ENCODE data around the gene C11orf54.
"Not testable (repeated sequence)": the region's sequence is repeated elsewhere in the genome, so short reads cannot be mapped to it uniquely, and the experiment has no call there.

C11orf54 gene

DNA sequence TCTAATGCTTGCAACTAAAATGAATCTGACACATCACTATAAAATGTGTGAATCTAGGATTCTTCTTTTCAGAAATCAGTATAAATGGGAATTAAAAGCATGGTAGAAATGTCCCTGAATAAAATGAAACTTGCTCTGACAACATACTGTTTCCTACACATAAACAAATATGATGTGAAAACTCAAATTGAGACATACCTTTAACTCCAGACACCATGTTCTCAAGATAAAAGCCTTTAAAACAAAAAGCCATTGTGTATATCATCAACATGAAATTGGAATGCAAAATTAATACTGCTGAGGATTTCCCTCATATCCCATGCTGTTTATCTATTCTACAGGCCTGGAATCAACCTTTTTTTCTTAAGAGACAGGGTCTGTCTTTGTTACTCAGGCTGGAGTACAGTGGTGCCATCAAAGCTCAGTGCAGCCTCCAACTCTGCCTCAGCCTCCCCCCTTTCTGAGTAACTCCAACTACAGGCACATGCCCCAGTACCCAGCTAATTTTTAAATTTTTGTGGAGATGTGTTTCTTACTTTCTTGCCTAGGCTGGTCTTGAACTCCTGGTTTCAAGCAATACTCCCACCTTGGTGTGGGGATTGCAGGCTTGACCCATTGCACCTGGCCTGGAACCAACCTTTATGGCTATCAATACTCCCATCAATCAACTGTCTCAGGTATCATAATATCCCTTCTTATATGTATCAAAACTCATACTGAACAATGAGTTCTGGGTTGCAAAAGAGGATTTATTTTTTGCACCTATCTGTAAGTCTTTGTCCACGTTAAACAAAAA is 6.8 kb upstream of the C11orf54 start:
- no peak for DNase-seq (ENCODE audit: low read depth in 3 of 3)

DNA sequence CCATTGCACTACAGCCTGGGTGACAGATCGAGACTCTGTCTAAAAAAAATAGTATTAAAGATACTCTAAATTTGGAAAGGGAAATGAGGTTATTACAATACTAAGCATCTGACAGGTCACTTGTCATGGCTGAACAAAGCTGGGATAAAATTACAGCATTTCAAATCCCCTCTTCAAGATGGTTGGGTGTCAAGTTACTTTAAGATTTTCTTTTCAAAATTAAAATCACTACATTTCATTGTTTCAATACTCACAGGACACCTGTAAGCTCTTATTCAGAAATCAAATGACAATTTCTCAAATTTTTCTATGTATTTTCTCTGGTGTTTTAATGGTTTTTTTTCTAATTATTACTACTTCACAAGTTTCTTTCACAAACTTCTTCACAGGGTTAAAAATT is 5.8 kb upstream of the C11orf54 start:
- no peak for DNase-seq (ENCODE audit: low read depth in 3 of 3)

DNA sequence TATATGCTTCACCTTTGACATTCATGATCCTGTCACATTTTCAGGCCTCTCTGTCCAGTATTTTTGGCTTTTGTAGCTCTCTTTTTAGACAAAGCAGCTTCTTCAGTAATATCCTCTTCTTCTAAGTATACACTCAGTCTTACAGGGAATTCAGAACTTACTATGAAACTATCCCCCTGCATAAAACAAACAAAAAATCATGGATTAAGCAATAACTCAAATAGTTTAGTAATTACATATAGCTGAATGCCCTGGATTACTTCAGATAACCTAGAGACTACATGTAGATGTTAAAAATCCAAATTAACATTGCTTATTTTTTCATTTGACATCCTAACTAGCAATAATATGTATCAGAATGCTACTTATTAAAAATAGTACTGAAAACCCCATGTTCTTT is 5.3 kb upstream of the C11orf54 start:
- DNase-seq (ENCODE audit: low read depth in 3 of 3), result no peak

DNA sequence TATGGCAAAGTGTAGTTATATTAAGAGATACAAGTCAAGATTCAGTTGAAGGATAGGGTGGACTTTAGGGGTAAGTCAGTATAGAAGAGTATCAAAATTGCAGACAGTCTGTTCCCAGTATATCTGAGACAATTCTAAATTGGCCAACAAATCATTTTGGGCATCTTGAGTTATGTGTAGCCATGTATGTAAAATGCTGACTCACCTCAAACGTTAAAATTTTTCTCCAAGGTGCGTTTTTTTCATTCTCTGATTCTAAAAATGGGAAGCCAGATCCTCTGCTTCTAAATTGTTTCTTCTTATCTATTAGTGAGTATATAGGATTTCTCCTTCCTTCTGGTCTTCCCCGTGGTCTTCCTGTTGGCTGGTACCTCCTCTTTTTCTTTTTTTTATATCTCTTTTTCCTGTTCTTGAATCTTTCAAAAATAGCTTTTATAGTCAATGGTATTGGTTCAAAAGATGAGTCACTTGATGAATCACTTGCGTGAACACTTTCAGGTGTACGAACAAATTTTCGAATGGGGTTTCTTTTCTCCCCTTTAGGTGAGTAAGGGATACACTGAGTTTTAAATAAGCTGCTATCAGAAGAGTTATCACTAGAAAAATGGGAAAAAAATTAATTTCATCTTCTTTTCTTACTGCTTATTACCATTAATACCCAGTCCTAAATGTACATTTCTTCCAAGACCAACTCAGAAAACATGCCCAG is 3.4 kb upstream of the C11orf54 start:
- no peak for DNase-seq (ENCODE audit: low read depth in 3 of 3)

DNA sequence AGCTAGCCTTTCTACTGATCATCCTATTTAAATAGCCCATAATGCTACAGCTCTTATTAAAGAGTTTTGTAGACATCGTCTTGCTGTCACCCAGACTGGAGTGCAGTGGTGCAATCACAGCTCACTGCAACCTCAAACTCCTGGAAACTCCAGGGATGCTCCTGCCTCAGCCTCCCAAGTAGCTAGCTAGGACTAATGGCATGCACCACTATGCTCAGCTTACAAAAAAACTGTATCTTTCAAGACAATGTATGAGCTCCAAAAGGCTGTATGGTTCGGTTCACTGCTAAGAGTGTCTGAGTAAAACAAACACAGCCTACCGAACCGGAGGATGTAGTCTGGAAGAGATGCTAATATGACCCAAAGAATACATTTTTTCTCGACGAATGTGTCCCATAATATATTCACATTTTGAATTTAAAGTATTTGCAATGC is 2.8 kb upstream of the C11orf54 start:
- DNase-seq (ENCODE audit: low read depth in 3 of 3), result no peak

DNA sequence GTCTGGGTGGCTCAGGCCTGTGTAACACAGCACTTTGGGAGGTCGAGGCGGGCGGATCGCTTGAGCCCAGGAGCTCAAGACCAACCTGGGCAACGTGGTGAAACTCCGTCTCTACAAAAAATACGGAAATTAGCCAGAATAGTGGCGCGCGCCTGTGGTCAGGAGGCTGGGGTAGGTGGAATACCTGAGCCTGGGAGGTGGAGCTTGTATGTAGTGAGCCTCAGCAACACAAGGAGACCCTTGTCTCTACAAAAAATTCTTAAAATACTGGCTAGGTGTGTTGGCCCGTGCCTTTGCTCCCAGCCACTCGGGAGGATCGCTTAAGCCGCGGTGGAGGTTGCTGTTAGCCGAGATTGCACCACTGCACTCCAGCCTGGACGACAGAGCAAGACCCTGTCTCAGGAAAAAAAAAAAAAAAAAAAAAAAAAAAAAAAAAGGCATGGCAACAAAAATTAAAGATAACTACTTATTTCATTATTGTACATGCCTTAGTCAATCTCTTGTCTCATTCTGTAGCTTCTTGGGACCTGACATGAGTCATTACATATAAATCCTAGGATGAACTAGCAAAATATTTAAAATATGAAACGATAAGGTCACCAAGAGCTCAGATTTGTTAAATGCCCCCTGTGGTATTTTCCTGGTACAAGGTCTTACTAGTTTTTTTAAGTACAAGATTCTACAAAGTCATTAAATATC is 1.3 kb upstream of the C11orf54 start:
- DNase-seq (ENCODE audit: low read depth in 3 of 3), result peak in 2 of 3 donors; percentile 36 to 41

DNA sequence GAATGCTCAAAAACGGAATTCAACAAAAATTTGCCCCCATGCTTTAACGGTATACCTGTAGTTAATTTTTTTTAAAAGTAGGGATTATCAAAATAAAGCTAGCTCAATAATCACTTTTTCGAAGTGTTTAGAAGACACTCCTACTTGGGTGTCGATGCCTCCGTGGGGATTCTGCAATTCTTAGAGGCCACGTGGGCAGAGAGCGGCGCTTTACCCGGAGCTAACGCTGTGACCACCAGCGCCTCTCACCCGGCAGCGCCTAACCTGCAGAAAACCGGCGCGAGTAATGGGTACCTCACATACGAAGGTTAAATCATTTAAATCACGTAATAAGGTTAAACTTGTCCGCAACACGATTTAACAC is 760 bp upstream of the C11orf54 start:
- peak; percentile 39 to 58 (median 50) for DNase-seq (ENCODE audit: low read depth in 3 of 3)

DNA sequence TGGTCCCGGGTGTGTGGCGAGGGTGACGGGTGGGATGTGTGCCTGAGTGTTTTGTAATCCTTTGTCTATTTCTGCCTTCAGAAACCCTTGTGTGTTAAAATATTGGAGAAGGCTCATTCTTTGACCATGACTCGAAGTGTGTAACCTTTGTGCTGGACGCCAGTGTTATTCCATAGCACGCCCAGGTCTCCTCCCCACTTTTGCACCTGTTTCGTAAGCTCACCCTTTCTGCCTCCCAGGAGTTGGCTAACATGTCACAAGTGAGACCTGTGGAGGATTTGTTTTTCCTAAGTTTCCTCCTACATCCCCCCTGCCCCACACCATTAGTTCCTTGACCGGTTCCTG is 382 bp downstream of the C11orf54 start:
- no peak for DNase-seq (ENCODE audit: low read depth in 3 of 3)

DNA sequence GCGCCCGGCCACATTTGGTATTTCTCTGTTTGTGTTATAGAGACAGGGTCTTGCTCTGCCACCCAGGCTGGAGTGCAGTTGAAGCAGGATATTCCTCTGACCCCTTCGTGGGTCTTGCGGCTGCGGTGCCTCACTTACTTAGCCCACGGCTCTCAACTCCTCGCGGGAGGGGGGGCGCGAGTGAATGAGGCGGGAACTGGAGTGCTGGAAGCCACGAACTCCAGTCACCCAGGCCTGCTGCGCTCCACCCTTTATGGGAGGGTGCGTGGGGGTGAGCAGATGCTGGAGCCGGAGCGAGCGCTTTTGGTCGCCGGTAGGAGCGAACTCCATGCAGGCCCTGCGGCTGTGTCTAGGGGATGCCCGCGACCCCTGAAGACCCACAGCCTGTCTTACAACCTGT is 1.8 kb downstream of the C11orf54 start:
- no peak for DNase-seq (ENCODE audit: low read depth in 3 of 3)

DNA sequence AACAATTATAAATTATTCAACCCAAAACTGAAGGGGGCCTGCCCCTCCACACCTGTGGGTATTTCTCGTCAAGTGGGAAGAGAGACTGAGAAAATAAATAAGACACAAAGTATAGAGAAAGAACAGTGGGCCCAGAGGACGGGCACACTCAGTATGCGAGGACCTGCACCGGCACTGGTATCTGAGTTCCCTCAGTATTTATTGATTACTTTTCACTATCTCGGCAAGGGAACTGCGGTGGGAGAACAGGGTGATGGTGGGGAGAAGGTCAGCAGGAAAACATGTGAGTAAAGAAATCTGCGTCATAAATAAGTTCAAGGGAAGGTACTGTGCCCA is 3.2 kb downstream of the C11orf54 start:
- DNase-seq (ENCODE audit: low read depth in 3 of 3), result no peak

DNA sequence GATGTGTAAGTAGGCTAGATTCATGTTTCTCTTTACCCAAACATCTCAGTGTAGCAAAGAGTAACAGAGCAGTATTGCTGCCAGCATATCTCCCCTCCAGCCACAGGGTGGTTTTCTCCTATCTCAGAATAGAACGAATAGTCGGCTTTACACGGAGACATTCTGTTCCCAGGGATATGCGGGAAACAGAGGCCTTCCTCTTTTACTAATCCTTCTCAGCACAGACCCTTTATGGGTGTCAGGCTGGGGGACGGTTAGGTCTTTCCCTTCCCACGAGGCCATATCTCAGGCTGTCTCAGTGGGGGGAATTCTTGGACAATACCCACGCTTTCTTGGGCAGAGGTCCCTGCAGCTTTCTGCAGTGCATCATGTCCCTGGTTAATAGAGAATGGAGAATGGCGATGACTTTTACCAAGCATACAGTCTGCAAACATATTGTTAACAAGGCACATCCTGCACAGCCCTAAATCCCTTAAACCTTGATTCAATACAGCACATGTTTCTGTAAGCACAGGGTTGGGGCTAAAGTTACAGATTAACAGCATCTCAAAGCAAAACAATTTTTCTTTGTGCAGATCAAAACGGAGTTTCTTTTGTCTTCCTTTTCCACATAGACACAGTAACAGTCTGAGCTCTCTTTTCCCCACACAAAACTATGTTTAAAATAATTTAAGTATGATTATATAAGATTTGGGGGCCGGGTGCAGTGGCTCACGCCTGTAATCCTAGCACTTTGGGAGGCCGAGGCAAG is 3.7 kb downstream of the C11orf54 start:
- DNase-seq (ENCODE audit: low read depth in 3 of 3), result not testable (repeated sequence)

DNA sequence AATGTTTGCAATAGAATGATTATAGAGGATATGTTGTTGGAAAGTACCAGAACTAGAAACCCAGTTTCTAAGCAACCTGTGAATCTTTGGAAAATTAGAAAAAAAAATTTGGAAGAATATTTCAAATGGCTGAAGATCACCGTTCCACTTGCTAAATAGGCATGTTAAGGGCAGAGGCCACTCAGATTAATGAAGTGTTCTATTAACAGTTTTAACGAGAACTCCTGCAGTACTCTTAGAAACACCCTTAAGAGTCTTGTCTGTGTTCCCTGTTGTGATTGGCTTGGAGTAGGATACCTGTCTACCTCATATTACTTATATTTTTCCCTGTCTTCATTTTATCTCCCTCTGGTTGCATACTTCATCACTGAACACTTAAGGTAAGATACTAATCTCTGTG is 4.6 kb downstream of the C11orf54 start:
- no peak for DNase-seq (ENCODE audit: low read depth in 3 of 3)

DNA sequence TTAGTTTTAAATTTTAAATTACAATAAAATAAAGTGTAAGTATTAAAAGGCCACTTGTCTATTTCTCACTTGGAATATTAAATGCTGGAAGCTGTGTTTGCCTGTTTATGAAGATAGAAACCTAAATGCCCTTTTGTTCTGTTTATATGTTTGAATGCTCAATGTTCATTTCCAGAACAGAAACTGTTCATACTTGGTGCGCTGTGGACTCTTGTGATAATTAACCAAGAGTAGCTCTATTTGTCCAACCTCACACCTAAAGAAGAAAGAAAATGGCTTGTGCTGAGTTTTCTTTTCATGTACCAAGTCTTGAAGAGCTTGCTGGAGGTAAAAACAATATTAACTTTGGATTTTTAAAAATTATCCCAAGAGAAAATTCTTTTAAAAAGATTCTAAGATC is 5.7 kb downstream of the C11orf54 start:
- DNase-seq (ENCODE audit: low read depth in 3 of 3), result no peak

DNA sequence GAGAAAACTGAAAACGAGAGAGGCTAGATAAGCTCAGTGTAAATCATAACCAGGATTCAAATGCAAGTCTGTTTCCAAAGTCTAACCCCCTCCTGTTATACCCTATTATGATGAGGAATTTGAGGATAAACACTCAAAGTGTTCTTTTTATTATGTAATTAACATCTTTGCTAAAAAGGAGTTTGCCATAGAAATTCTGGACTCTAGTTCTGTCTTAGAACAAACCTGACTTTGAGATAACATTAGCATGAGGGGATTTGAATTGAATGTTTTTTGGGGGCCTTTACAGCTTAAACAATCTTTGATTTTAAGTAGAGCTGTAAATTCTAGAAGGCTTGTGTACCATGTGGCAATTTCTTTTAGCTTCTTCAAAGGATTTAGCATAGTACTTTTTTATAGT is 9.5 kb downstream of the C11orf54 start:
- no peak for DNase-seq (ENCODE audit: low read depth in 3 of 3)

DNA sequence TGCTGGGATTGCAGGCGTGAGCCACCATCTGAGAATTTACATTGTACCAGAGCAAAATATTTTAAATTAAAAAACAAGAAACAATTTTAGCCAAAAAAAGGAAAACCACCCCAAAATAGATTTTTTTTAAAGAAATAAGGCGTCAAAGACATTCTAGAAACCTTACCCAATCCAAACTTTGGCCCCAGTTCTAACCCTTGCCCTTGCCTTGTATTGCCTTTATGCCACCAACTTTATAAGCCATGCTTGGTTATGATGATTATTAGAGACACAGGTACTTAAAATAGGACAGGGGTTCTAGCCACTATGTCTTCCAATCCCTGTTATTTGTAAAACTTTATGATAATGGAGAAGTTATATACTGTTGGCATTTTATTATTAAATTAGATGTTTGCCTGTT is 11.8 kb downstream of the C11orf54 start:
- DNase-seq (ENCODE audit: low read depth in 3 of 3), result no peak

DNA sequence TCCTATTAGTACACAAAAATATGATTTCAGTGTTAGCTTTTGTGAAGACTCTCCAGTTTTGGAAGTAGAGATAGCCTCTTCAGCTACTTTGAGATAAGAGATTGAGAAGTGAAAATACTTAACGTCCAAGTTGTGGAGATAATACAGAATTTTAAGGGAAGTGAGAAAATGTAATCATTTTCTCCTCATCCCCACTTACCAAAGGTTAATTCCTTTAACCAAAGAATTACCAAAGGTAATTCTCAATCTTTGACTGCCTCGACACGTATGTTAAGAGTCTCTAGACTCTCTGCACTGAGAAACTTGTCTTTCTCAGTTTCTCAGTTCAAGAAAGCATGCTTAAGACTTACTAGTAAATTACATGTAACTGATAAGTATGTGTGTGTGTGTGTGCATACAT is 15.3 kb downstream of the C11orf54 start:
- no peak for DNase-seq (ENCODE audit: low read depth in 3 of 3)

DNA sequence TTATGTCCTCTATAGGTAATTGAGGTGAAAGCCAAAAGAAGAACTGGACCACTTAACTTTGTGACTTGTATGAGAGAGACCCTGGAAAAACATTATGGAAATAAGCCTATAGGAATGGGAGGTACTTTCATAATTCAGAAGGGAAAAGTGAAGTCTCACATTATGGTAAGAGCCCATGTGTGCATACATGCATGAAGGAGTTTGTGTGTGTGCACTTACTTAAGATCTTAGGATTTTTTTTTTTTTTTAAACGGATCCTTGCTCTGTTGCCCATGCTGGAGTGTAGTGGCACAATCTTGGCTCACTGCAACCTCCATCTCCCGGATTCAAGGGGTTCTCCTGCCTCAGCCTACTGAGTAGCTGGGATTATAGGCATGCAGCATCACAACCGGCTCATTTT is 15.8 kb downstream of the C11orf54 start:
- DNase-seq (ENCODE audit: low read depth in 3 of 3), result no peak

DNA sequence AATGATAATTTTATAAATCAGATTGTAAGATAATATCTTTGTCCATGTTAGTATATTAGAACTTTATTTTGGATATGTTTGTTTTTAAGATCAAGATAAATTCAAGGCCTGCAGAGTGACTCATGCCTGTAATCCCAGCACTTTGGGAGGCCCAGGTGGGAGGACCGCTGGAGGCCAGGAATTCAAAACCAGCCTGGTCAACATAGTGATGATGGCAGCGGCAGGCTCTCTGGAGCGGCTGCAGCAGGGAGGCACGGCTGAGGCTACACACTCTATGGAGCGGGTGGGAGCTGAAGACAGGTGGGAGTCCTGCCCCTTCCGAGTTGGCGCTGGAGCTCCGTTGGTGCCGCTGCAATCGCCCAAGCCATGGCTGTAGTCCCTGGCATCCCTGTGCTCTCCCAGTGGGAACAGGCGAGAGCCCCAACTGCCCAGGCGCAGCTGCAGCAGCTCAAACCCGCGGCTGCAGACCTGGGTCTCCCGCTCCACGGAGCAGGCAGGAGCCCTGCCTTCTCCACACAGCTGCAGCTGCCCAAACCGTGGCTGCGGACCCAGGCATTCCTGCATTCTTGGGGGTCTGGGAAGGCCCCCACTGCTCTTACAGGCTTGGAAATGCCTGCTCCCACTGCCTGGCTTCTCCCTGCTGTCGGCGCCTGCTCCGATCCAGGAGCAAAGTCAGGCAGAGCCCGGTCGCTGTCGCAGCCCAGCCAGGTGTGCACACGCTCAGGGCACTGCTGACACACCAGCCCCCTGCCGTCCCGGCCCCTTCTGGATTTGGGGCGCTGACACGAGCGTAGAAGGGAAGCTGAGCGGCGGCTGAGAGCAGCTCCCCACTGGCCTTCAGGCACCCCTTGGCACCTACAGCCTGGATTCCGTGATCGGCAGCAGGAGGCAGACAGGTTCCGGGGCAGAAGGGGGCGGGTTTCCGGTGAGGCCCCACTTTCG is 16.7 kb downstream of the C11orf54 start:
- DNase-seq (ENCODE audit: low read depth in 3 of 3), result no peak

DNA sequence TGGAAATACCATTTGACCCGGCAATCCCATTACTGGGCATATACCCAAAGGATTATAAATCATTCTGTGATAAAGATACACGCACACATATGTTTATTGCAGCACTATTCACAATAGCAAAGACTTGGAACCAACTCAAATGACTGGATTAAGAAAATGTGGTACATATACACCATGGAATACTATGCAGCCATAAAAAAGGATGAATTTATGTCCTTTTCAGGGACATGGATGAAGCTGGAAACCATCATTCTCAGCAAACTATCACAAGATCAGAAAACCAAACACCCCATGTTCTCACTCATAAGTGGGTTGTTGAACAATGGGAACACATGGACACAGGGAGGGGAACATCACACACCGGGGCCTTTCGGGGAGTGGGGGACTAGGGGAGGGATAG is 17.7 kb downstream of the C11orf54 start:
- DNase-seq (ENCODE audit: low read depth in 3 of 3), result not testable (repeated sequence)

DNA sequence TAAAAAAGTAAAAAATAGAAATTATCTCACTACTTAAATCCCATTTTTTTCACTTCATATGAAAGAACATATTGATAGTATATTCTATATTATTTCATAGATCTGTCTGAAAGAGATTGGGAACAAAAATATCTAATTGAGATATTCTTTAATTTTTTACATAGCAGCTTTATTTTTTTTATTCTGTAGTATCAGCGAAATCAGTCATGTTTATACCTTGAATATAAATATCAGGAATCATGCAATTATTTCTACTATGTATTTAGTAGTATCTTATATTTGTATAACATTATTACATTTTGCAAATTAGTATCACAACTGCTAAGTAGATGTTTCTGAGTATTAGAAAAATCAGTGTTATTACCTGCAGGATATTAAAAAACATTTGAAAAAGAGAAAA is 20.4 kb downstream of the C11orf54 start:
- DNase-seq (ENCODE audit: low read depth in 3 of 3), result no peak

DNA sequence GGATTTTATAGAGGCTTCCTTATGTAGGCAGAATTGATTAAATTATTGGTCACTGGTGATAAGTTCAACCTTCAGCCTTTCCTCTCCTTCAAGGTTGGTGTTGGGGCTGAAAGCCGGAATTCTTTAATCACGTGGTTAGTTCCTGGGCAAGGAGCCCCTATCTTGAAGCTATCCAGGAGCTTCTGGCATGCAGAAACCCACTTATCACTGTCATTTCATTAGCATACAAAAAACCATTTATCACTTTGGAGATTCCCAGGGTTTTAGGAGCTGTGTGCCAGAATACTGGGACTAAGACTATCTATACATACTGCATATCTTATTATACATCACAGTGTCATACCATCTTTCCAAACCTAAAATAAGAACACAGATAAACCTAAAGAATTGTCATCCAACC is 24.1 kb downstream of the C11orf54 start:
- DNase-seq (ENCODE audit: low read depth in 3 of 3), result no peak

Data from stimulated activated CD4-positive, alpha-beta T cell treated with anti-CD3 and anti-CD28 coated beads, TNF-alpha, amount 100 ng/mL, for 48 hours (primary cell).